VCaP (cell line): ENCODE data around the gene TKFC.

ENCODE experiments used
- H3K27ac ChIP-seq: fragments of 450-650 bp; 2 replicates; pipeline ENCODE4 v1.5.1; 2017
- CTCF ChIP-seq: fragments of 450-650 bp; conservative IDR thresholded peaks from 2 replicates; pipeline ENCODE4 v1.5.1; 2017; ENCODE audit warnings: mild to moderate bottlenecking, moderate library complexity

Gene TKFC

GRCh38 chr11:61334434-61335354 is 1.7 kb downstream of the TKFC start:
- TF ChIP-seq CTCF, result no peak
- peak overlapping the region; percentile 93 for H3K27ac ChIP-seq

GRCh38 chr11:61335355-61335710 is 2.3 kb downstream of the TKFC start:
- TF ChIP-seq CTCF, result no peak
- H3K27ac ChIP-seq, result peak overlapping the region; percentile 93

GRCh38 chr11:61336171-61336935 is 3.3 kb downstream of the TKFC start:
- peak overlapping the region; percentile 93 for H3K27ac ChIP-seq
- TF ChIP-seq CTCF, result peak; percentile 97

GRCh38 chr11:61337706-61338470 is 4.9 kb downstream of the TKFC start:
- no peak overlapping the region; the same call in 1 of the 2 replicates for H3K27ac ChIP-seq
- TF ChIP-seq CTCF, result no peak

- no peak overlapping the region for H3K27ac ChIP-seq
- no peak for TF ChIP-seq CTCF
Measured at GRCh38 chr11:61338783-61339489, 5.9 kb downstream of the TKFC start.

GRCh38 chr11:61339490-61339878 is 6.5 kb downstream of the TKFC start:
- no peak for TF ChIP-seq CTCF
- H3K27ac ChIP-seq, result no peak overlapping the region
